Sigmoid colon (tissue), 4 donors: Measurements from ENCODE around the gene MORF4L1.
"Not testable (repeated sequence)": the region's sequence is repeated elsewhere in the genome, so short reads cannot be mapped to it uniquely, and the experiment has no call there.

Experiments used
- POLR2A ChIP-seq, 2 donors: fragments of 450-650 bp; IDR thresholded peaks; one replicate each; pipeline ENCODE4 v1.6.1; 2016; ENCODE audit warnings: antibody characterized with exemption in 2 of 2, mild to moderate bottlenecking in 2 of 2, moderate library complexity in 2 of 2
- POLR2AphosphoS5 ChIP-seq, 4 donors: sonication (generic); formaldehyde crosslinking; IDR thresholded peaks; one replicate each; pipeline ENCODE4 v1.6.1; 2017; ENCODE audit warnings: antibody characterized with exemption in 4 of 4
- TF ChIP-seq, protein P1 (sequence below), 4 experiments: fragments of 450-650 bp in 3 of 4; fragments of 200-600 bp in 1 of 4; IDR thresholded peaks; one replicate each; pipeline ENCODE4 v1.5.1; 2016 to 2019; ENCODE audit warnings: antibody characterized with exemption in 4 of 4, mild to moderate bottlenecking in 3 of 4, moderate library complexity in 2 of 4

GRCh38 chr15:78928176-78928575 is 55.5 kb downstream of the MORF4L1 start:
- TF ChIP-seq POLR2AphosphoS5 (IDR thresholded peaks at IDR 0.05) = peak in 1 of 4 donors; percentile 16
- not testable (repeated sequence) for TF ChIP-seq POLR2A (IDR thresholded peaks at IDR 0.05)
- TF ChIP-seq, protein P1, sequence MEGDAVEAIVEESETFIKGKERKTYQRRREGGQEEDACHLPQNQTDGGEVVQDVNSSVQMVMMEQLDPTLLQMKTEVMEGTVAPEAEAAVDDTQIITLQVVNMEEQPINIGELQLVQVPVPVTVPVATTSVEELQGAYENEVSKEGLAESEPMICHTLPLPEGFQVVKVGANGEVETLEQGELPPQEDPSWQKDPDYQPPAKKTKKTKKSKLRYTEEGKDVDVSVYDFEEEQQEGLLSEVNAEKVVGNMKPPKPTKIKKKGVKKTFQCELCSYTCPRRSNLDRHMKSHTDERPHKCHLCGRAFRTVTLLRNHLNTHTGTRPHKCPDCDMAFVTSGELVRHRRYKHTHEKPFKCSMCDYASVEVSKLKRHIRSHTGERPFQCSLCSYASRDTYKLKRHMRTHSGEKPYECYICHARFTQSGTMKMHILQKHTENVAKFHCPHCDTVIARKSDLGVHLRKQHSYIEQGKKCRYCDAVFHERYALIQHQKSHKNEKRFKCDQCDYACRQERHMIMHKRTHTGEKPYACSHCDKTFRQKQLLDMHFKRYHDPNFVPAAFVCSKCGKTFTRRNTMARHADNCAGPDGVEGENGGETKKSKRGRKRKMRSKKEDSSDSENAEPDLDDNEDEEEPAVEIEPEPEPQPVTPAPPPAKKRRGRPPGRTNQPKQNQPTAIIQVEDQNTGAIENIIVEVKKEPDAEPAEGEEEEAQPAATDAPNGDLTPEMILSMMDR (IDR thresholded peaks at IDR 0.05) = not testable (repeated sequence)
